HEK293T (cell line): ENCODE measurements around the gene TRA2A.
A peak's percentile ranks its signal among the peaks of the same experiment; 100 is the strongest.

Experiments
- ARNT ChIP-seq: fragments of 450-650 bp; IDR thresholded peaks from 2 replicates; pipeline ENCODE4 v1.6.1; 2017; ENCODE audit warnings: mild to moderate bottlenecking
- BHLHE40 ChIP-seq: fragments of 450-650 bp; IDR thresholded peaks from 2 replicates; pipeline ENCODE4 v1.6.1; 2016; ENCODE audit warnings: mild to moderate bottlenecking, moderate library complexity, borderline replicate concordance
- CTBP1 ChIP-seq: fragments of 450-650 bp; IDR thresholded peaks from 2 replicates; pipeline ENCODE4 v1.6.1; 2016; ENCODE audit warnings: borderline replicate concordance
- FOXA1 ChIP-seq: fragments of 450-650 bp; IDR thresholded peaks from 2 replicates; pipeline ENCODE4 v1.6.1; 2016; ENCODE audit warnings: mild to moderate bottlenecking
- FOXK2 ChIP-seq: fragments of 450-650 bp; IDR thresholded peaks from 2 replicates; pipeline ENCODE4 v1.6.1; 2016; ENCODE audit warnings: mild to moderate bottlenecking
- HDGF ChIP-seq: fragments of 450-650 bp; IDR thresholded peaks from 2 replicates; pipeline ENCODE4 v1.6.1; 2017; ENCODE audit warnings: antibody characterized with exemption, borderline replicate concordance
- L3MBTL2 ChIP-seq: fragments of 450-650 bp; conservative IDR thresholded peaks from 2 replicates; pipeline ENCODE4 v1.6.1; 2016; ENCODE audit warnings: mild to moderate bottlenecking
- NFRKB ChIP-seq: fragments of 450-650 bp; IDR thresholded peaks from 2 replicates; pipeline ENCODE4 v1.6.1; 2016; ENCODE audit warnings: mild to moderate bottlenecking, moderate library complexity
- PKNOX1 ChIP-seq: fragments of 450-650 bp; IDR thresholded peaks from 2 replicates; pipeline ENCODE4 v1.6.1; 2016
- SP1 ChIP-seq: fragments of 450-650 bp; IDR thresholded peaks from 2 replicates; pipeline ENCODE4 v1.6.1; 2017
- SUZ12 ChIP-seq: fragments of 450-650 bp; IDR thresholded peaks from 2 replicates; pipeline ENCODE4 v1.6.1; 2016; ENCODE audit warnings: mild to moderate bottlenecking
- TARDBP ChIP-seq: fragments of 450-650 bp; IDR thresholded peaks from 2 replicates; pipeline ENCODE4 v1.6.1; 2016

GRCh38 chr7:23470330-23471105 lies 61.3 kb downstream of the TRA2A start, which contains the start of gene IGF2BP3:
- TF ChIP-seq ARNT (no peak), CTBP1 (peak; percentile 85; the same call in 1 of the 2 replicates), SP1 (no peak), FOXK2 (no peak), FOXA1 (no peak), SUZ12 (no peak), L3MBTL2 (peak; percentile 77), TARDBP (no peak), NFRKB (no peak), HDGF (no peak), BHLHE40 (peak; percentile 73; the same call in 1 of the 2 replicates), PKNOX1 (peak; percentile 97)
